HEK293T (cell line): ENCODE results near the gene FAM107B.

ENCODE experiments used
- ARNT ChIP-seq: fragments of 450-650 bp; IDR thresholded peaks from 2 replicates; pipeline ENCODE4 v1.6.1; 2017; ENCODE audit warnings: mild to moderate bottlenecking
- BHLHE40 ChIP-seq: fragments of 450-650 bp; IDR thresholded peaks from 2 replicates; pipeline ENCODE4 v1.6.1; 2016; ENCODE audit warnings: mild to moderate bottlenecking, moderate library complexity, borderline replicate concordance
- FOXM1 ChIP-seq: fragments of 450-650 bp; IDR thresholded peaks from 2 replicates; pipeline ENCODE4 v1.6.1; 2017; ENCODE audit warnings: mild to moderate bottlenecking, borderline replicate concordance
- NFRKB ChIP-seq: fragments of 450-650 bp; IDR thresholded peaks from 2 replicates; pipeline ENCODE4 v1.6.1; 2016; ENCODE audit warnings: mild to moderate bottlenecking, moderate library complexity
- SP1 ChIP-seq: fragments of 450-650 bp; IDR thresholded peaks from 2 replicates; pipeline ENCODE4 v1.6.1; 2017
- SUZ12 ChIP-seq: fragments of 450-650 bp; IDR thresholded peaks from 2 replicates; pipeline ENCODE4 v1.6.1; 2016; ENCODE audit warnings: mild to moderate bottlenecking
- TARDBP ChIP-seq: fragments of 450-650 bp; IDR thresholded peaks from 2 replicates; pipeline ENCODE4 v1.6.1; 2016
- TF ChIP-seq, protein P1 (sequence below): fragments of 450-650 bp; IDR thresholded peaks from 2 replicates; pipeline ENCODE4 v1.6.1; 2016

DNA sequence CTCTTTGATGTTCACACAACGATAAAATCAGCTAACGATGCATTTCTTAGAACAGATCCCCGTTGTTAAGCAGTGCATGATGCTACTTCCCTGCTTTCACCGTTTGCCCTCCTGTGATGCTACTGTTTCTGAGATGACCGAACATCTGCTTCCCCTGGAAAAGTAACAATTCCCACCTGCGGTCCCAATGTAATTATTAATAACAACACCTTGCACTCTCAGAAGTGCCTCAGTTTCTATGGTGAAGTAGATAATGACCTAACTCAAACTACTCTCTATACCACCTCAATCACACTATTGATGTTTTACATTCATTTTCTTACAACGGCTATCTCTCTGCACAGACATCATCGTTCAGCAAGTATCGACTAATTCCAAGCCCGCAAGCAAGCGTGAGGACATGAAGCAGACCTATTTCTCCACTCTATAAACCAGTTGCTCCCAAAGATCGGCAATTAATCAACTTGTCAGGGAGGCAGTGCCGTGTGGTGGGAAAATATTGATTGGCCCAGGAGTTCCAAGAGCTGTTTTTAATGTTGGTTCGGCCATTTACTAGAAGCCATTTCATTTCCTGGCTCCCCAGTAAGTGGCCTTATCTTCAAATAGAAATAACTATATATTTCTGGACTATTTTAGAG, 42.7 kb downstream of the FAM107B start:
- no peak for TF ChIP-seq SUZ12
- no peak for TF ChIP-seq NFRKB
- TF ChIP-seq SP1: no peak
- no peak for TF ChIP-seq FOXM1
- no peak for TF ChIP-seq ARNT
- TF ChIP-seq BHLHE40: no peak
- no peak for TF ChIP-seq TARDBP
- TF ChIP-seq, protein P1, sequence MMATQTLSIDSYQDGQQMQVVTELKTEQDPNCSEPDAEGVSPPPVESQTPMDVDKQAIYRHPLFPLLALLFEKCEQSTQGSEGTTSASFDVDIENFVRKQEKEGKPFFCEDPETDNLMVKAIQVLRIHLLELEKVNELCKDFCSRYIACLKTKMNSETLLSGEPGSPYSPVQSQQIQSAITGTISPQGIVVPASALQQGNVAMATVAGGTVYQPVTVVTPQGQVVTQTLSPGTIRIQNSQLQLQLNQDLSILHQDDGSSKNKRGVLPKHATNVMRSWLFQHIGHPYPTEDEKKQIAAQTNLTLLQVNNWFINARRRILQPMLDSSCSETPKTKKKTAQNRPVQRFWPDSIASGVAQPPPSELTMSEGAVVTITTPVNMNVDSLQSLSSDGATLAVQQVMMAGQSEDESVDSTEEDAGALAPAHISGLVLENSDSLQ: peak; percentile 83
